ENCODE results near the gene LAMA2. TPM values are rescaled to one million over a fixed set of nuclear protein-coding genes. Genes with fewer than 3 reads are reported as not detected.

Gene LAMA2
- total RNA-seq, 4 donors from 2014 or later: 115 to 153 (median 134) TPM

GRCh38 chr6:129203190-129203900 is 320.4 kb downstream of the LAMA2 start:
- TF ChIP-seq EP300 (IDR thresholded peaks at IDR 0.05) (no peak), POLR2AphosphoS5 (IDR thresholded peaks at IDR 0.05) (no peak), POLR2A (IDR thresholded peaks at IDR 0.05; ENCODE audit: low read depth) (no peak)
- TF ChIP-seq, protein P1, sequence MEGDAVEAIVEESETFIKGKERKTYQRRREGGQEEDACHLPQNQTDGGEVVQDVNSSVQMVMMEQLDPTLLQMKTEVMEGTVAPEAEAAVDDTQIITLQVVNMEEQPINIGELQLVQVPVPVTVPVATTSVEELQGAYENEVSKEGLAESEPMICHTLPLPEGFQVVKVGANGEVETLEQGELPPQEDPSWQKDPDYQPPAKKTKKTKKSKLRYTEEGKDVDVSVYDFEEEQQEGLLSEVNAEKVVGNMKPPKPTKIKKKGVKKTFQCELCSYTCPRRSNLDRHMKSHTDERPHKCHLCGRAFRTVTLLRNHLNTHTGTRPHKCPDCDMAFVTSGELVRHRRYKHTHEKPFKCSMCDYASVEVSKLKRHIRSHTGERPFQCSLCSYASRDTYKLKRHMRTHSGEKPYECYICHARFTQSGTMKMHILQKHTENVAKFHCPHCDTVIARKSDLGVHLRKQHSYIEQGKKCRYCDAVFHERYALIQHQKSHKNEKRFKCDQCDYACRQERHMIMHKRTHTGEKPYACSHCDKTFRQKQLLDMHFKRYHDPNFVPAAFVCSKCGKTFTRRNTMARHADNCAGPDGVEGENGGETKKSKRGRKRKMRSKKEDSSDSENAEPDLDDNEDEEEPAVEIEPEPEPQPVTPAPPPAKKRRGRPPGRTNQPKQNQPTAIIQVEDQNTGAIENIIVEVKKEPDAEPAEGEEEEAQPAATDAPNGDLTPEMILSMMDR (IDR thresholded peaks at IDR 0.05): no peak
- no peaks in the 10 kb centered on the region for H3K9me3 ChIP-seq
- no peak for DNase-seq (ENCODE audit: extremely low spot score)
- no peak overlapping the region for H3K27ac ChIP-seq (replicated peaks in 1 of 4)
- H3K4me1 ChIP-seq: peaks cover 0 to 8% (median 0%) of the 10 kb centered on the region in 4 donors
- WGBS: 94% methylated on average over 5 of the region's 5 CpGs
- no peaks in the 10 kb centered on the region for H3K27me3 ChIP-seq
- intact Hi-C loops (cut with DNase I): no loop called here
- H3K4me3 ChIP-seq: no peak overlapping the region
- peaks cover 0 to 14% (median 0%) of the 10 kb centered on the region in 4 donors for H3K36me3 ChIP-seq

DNA sequence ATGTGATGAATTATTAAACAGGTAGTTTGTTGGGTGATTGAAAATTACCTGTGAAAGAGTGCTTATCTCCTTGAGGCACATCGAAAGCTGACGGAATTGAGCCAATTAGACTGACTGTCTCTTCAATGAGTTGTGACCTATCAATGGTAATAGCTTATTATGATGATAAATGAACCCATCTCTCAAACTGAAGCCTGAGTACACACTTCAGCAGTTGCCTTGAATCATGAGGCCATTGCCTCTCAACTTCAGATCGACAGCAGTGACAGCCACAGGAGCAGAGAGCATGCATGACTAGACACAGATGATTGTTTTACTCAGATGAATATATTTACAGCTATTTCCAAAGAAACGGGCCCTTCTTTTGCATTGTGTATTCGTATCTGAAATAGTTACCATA is 323.9 kb downstream of the LAMA2 start:
- WGBS: 70% methylated on average over 5 of the region's 5 CpGs
- Histone ChIP-seq H3K4me1 (peaks cover 0 to 8% (median 0%) of the 10 kb centered on the region in 4 donors), H3K27me3 (no peaks in the 10 kb centered on the region), H3K27ac (replicated peaks in 1 of 4) (no peak overlapping the region), H3K36me3 (peaks cover 0 to 20% (median 0%) of the 10 kb centered on the region in 4 donors), H3K4me3 (no peak overlapping the region), H3K9me3 (no peaks in the 10 kb centered on the region)
- TF ChIP-seq POLR2A (IDR thresholded peaks at IDR 0.05; ENCODE audit: low read depth): no peak
- TF ChIP-seq EP300 (IDR thresholded peaks at IDR 0.05): no peak
- TF ChIP-seq, protein P1 (IDR thresholded peaks at IDR 0.05): no peak
- no peak for TF ChIP-seq POLR2AphosphoS5 (IDR thresholded peaks at IDR 0.05)
- DNase-seq (ENCODE audit: extremely low spot score): no peak
- intact Hi-C loops (cut with DNase I): no loop called here

DNA sequence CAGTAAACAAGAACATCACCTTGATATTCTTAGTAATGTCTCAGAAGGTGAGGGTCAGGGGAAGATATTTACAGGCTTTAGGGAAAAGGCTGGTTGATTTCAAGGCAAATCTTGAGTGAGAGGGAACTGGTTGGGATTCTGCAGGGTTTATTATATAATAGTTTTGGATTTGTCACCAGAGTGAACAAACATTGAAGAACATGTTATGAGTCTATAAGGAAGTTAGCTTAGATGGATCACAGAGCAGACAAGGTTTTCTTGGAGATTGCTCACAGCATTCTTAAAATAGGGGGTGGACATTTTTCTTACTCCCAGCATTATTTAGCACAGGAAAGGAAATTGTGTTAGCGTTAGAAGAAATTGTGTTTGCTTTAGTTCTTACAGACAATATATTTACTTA is 324.9 kb downstream of the LAMA2 start:
- Histone ChIP-seq H3K27ac (replicated peaks in 1 of 4) (no peak overlapping the region), H3K4me1 (peaks cover 0 to 8% (median 0%) of the 10 kb centered on the region in 4 donors), H3K4me3 (no peak overlapping the region), H3K36me3 (peaks cover 0 to 17% (median 0%) of the 10 kb centered on the region in 4 donors), H3K27me3 (no peaks in the 10 kb centered on the region), H3K9me3 (no peaks in the 10 kb centered on the region)
- intact Hi-C loops (cut with DNase I): no loop called here
- WGBS: 81% methylated on average over 1 of the region's 1 CpG
- DNase-seq (ENCODE audit: extremely low spot score): no peak
- no peak for TF ChIP-seq POLR2A (IDR thresholded peaks at IDR 0.05; ENCODE audit: low read depth)
- no peak for TF ChIP-seq EP300 (IDR thresholded peaks at IDR 0.05)
- TF ChIP-seq POLR2AphosphoS5 (IDR thresholded peaks at IDR 0.05): no peak
- TF ChIP-seq, protein P1 (IDR thresholded peaks at IDR 0.05): no peak

DNA sequence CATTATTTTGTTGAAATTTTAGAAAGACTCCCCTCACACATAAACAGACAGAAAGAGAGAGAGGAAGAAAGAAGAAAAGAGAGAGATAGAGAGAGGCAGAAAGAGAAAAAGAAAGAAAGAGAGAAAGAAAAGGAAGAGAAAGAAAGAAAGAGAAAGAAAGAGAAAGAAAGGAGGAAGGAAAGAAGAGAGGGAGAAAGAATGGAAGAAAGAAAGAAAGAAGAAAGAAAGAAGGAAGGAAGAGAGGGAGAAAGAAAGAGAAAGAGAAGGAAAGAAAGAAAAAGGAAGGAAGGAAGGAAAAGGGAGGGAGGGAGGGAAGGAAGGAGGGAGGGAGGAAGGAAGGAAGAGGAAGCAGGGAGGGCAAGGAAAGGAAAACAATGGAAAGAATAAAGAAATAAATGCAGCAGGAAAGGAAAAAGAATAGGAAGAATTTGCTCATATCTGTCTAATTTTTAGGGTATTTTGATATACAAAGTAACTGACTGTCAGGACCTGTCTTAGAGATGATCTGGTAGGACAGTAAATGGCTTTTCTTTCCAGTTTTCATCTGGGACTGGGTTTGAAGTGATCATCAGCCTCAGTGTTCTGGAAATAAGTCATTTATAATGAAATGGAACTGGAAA is 325.6 kb downstream of the LAMA2 start:
- peaks cover 0 to 10% (median 0%) of the 10 kb centered on the region in 4 donors for H3K36me3 ChIP-seq
- intact Hi-C loops (cut with DNase I): no loop called here
- H3K4me3 ChIP-seq: no peak overlapping the region
- H3K9me3 ChIP-seq: no peaks in the 10 kb centered on the region
- no peaks in the 10 kb centered on the region for H3K27me3 ChIP-seq
- peaks cover 0 to 8% (median 0%) of the 10 kb centered on the region in 4 donors for H3K4me1 ChIP-seq
- TF ChIP-seq POLR2A (IDR thresholded peaks at IDR 0.05; ENCODE audit: low read depth) (no peak), EP300 (IDR thresholded peaks at IDR 0.05) (no peak)
- TF ChIP-seq, protein P1 (IDR thresholded peaks at IDR 0.05): no peak
- DNase-seq (ENCODE audit: extremely low spot score): no peak
- no peak overlapping the region for H3K27ac ChIP-seq (replicated peaks in 1 of 4)
